ENCODE data around the gene NKTR.

The NKTR gene

GRCh38 chr3:42651248-42652091 lies 51.0 kb downstream of the NKTR start:
- no peak for DNase-seq

- no peak for DNase-seq
Measured at GRCh38 chr3:42652251-42652610, 51.7 kb downstream of the NKTR start.

- peak; percentile 11 for DNase-seq
Measured at GRCh38 chr3:42652611-42653302, 52.3 kb downstream of the NKTR start.

- DNase-seq = no peak
Measured at GRCh38 chr3:42653303-42653559, 52.7 kb downstream of the NKTR start.

GRCh38 chr3:42653560-42654330 lies 53.3 kb downstream of the NKTR start, which contains the start of gene ZBTB47:
Gene ZBTB47 (plus strand): TSS chr3:42653697. CDS start chr3:42658356, 4,659 bp downstream.
- DNase-seq = no peak

- DNase-seq = no peak
Measured at GRCh38 chr3:42654331-42655201, 54.1 kb downstream of the NKTR start.

- no peak for DNase-seq
Measured at GRCh38 chr3:42655331-42655888, 54.9 kb downstream of the NKTR start.

- DNase-seq = no peak
Measured at GRCh38 chr3:42655980-42656679, 55.6 kb downstream of the NKTR start.

GRCh38 chr3:42656680-42657610 lies 56.5 kb downstream of the NKTR start:
- no peak for DNase-seq

GRCh38 chr3:42657675-42658074 lies 57.2 kb downstream of the NKTR start:
- no peak for DNase-seq

GRCh38 chr3:42658091-42658770 lies 57.7 kb downstream of the NKTR start:
- DNase-seq = no peak

- DNase-seq = no peak
Measured at GRCh38 chr3:42658771-42659390, 58.4 kb downstream of the NKTR start.

- no peak for DNase-seq
Measured at GRCh38 chr3:42659451-42660130, 59.1 kb downstream of the NKTR start.

- DNase-seq = no peak
Measured at GRCh38 chr3:42660131-42660715, 59.7 kb downstream of the NKTR start.

GRCh38 chr3:42660898-42661297 lies 60.4 kb downstream of the NKTR start:
- DNase-seq = no peak

- DNase-seq = no peak
Measured at GRCh38 chr3:42661593-42662022, 61.1 kb downstream of the NKTR start.

- no peak for DNase-seq
Measured at GRCh38 chr3:42662037-42662812, 61.7 kb downstream of the NKTR start.
